Type B pancreatic cell (in vitro differentiated cells): ENCODE measurements around the gene FAM181B. TPM values are rescaled to one million over a fixed set of nuclear protein-coding genes. Genes with fewer than 3 reads are reported as not detected.

Experiments
- DNase-seq: peaks from one replicate; pipeline ENCODE4 v3.0.0; 2021; ENCODE audit warnings: mixed read lengths; ENCODE audit not compliant: unreplicated experiment; ENCODE audit errors: extremely low spot score
- H3K27ac Mint-ChIP-seq: 2 replicates; pipeline ENCODE4 v1.8.0; 2021; ENCODE audit warnings: mild to moderate bottlenecking, mixed read lengths
- H3K27me3 Mint-ChIP-seq: 2 replicates; pipeline ENCODE4 v1.8.0; 2021; ENCODE audit warnings: mixed read lengths
- H3K36me3 Mint-ChIP-seq: 2 replicates; pipeline ENCODE4 v1.8.0; 2021; ENCODE audit warnings: mixed read lengths
- H3K4me1 Mint-ChIP-seq: one replicate; pipeline ENCODE4 v1.8.0; 2021; ENCODE audit warnings: mixed read lengths; ENCODE audit not compliant: unreplicated experiment
- H3K4me3 Mint-ChIP-seq: 2 replicates; pipeline ENCODE4 v1.8.0; 2021; ENCODE audit warnings: mild to moderate bottlenecking, mixed read lengths
- H3K9me3 Mint-ChIP-seq: 2 replicates; pipeline ENCODE4 v1.8.0; 2021; ENCODE audit warnings: mixed read lengths
- total RNA-seq: library from RNA; stranded (reverse); gene quantifications from 2 replicates; pipeline ENCODE4 v1.2.1, GENCODE V29; 2021; ENCODE audit warnings: low replicate concordance
- TF ChIP-seq, protein P1 (sequence below): fragments of 200-600 bp; sonication (generic); conservative IDR thresholded peaks from 2 replicates; pipeline ENCODE4 v1.5.0; 2021; ENCODE audit warnings: antibody characterized with exemption, mild to moderate bottlenecking

FAM181B gene
- total RNA-seq, 1 donor from 2014 or later = 3.1 TPM

DNA sequence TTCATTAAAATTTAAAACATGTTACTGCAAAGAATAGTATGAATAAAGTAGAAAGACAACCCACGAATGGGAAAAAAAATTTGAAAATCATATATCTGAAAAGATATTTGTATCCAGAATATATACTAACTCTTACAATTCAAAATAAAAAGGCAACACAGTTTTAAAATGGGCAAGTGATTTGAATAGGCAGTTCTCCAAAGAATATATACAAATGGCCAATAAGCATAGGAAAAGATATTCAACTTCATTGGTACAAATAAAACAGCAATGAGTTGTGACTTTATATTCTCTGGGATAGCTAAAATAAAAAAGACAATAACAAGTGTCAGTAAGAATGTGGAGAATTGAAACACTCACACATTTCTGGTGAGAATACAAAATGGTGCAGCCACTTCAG lies 41.6 kb upstream of the FAM181B start:
- no peaks in the 10 kb centered on the region for H3K27me3 Mint-ChIP-seq
- TF ChIP-seq, protein P1, sequence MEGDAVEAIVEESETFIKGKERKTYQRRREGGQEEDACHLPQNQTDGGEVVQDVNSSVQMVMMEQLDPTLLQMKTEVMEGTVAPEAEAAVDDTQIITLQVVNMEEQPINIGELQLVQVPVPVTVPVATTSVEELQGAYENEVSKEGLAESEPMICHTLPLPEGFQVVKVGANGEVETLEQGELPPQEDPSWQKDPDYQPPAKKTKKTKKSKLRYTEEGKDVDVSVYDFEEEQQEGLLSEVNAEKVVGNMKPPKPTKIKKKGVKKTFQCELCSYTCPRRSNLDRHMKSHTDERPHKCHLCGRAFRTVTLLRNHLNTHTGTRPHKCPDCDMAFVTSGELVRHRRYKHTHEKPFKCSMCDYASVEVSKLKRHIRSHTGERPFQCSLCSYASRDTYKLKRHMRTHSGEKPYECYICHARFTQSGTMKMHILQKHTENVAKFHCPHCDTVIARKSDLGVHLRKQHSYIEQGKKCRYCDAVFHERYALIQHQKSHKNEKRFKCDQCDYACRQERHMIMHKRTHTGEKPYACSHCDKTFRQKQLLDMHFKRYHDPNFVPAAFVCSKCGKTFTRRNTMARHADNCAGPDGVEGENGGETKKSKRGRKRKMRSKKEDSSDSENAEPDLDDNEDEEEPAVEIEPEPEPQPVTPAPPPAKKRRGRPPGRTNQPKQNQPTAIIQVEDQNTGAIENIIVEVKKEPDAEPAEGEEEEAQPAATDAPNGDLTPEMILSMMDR = no peak

GRCh38 chr11:82771781-82772180 lies 38.1 kb upstream of the FAM181B start:
- no peaks in the 10 kb centered on the region for H3K36me3 Mint-ChIP-seq
- TF ChIP-seq, protein P1 = no peak
- no peaks in the 10 kb centered on the region for H3K4me1 Mint-ChIP-seq
- no peak overlapping the region for H3K27ac Mint-ChIP-seq
- no peak overlapping the region for H3K4me3 Mint-ChIP-seq
- H3K27me3 Mint-ChIP-seq = peaks cover 4% of the 10 kb centered on the region
- H3K9me3 Mint-ChIP-seq = peaks cover 6% of the 10 kb centered on the region
- no peak for DNase-seq

More for the DNA sequence above, 41.6 kb upstream of the FAM181B start:
- DNase-seq = no peak
- H3K9me3 Mint-ChIP-seq = peaks cover 10% of the 10 kb centered on the region
- no peaks in the 10 kb centered on the region for H3K4me1 Mint-ChIP-seq
- no peak overlapping the region for H3K27ac Mint-ChIP-seq
- H3K4me3 Mint-ChIP-seq = no peak overlapping the region
- no peaks in the 10 kb centered on the region for H3K36me3 Mint-ChIP-seq

DNA sequence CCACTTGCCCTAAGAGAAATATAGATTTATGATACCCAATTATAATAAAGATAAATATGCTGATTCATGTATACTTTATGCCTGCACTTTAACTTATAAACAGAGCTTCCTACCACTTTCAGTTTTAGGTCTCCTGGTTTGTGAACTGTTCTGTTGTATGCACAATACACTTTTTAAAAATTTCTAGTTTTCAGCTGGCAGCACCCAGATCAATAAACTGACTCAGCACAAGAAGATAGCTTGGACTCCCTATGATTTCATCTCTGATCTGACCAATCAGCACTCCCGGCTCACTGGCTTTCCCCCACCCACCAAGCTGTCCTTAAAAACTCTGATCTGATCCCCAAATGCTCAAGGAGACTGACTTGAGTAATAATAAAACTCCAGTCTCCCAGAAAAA lies 33.5 kb upstream of the FAM181B start:
- TF ChIP-seq, protein P1 = no peak
- H3K27me3 Mint-ChIP-seq = peaks cover 7% of the 10 kb centered on the region
- no peak overlapping the region for H3K27ac Mint-ChIP-seq
- no peak for DNase-seq
- H3K4me1 Mint-ChIP-seq = no peaks in the 10 kb centered on the region
- peaks cover 5% of the 10 kb centered on the region for H3K9me3 Mint-ChIP-seq
- H3K4me3 Mint-ChIP-seq = no peak overlapping the region
- H3K36me3 Mint-ChIP-seq = no peaks in the 10 kb centered on the region

- DNase-seq = no peak
- peaks cover 7% of the 10 kb centered on the region for H3K27me3 Mint-ChIP-seq
- no peak overlapping the region for H3K4me3 Mint-ChIP-seq
- peaks cover 5% of the 10 kb centered on the region for H3K9me3 Mint-ChIP-seq
- no peaks in the 10 kb centered on the region for H3K36me3 Mint-ChIP-seq
- TF ChIP-seq, protein P1 = no peak
- H3K27ac Mint-ChIP-seq = no peak overlapping the region
- no peaks in the 10 kb centered on the region for H3K4me1 Mint-ChIP-seq
Measured at GRCh38 chr11:82765466-82766034, 31.9 kb upstream of the FAM181B start.

GRCh38 chr11:82763167-82763566 lies 29.5 kb upstream of the FAM181B start:
- H3K27ac Mint-ChIP-seq = no peak overlapping the region
- TF ChIP-seq, protein P1 = no peak
- H3K4me1 Mint-ChIP-seq = no peaks in the 10 kb centered on the region
- no peak overlapping the region for H3K4me3 Mint-ChIP-seq
- peaks cover 14% of the 10 kb centered on the region for H3K27me3 Mint-ChIP-seq
- DNase-seq = no peak
- H3K9me3 Mint-ChIP-seq = peaks cover 5% of the 10 kb centered on the region
- H3K36me3 Mint-ChIP-seq = no peaks in the 10 kb centered on the region

DNA sequence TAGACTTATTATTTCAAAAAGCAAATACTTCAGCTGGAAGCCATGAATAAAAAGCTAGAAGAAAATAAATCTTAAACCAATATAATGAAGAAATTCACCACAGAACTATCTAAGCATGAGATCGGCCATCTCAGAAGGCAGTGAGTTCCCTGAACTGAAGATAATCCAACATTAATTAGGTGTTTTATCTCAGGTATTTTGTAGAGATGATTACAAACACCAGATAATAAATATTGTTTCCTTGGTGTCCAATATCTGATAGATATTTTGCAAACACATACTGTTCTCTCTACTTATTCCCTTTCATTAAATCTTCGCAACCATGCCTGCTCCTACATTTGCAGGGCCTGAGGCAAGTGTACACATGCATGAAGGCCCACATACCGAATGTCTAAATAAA lies 26.0 kb upstream of the FAM181B start:
- Mint-ChIP-seq H3K4me3 (no peak overlapping the region), H3K9me3 (peaks cover 5% of the 10 kb centered on the region), H3K27me3 (peaks cover 13% of the 10 kb centered on the region), H3K4me1 (no peaks in the 10 kb centered on the region), H3K36me3 (no peaks in the 10 kb centered on the region), H3K27ac (no peak overlapping the region)
- TF ChIP-seq, protein P1 = no peak
- DNase-seq = no peak
